Jurkat, Clone E6-1 (cell line): ENCODE data around the gene PROM1.
A peak's percentile ranks its signal among the peaks of the same experiment; 100 is the strongest.

Experiments used
- DNase-seq: peaks from one replicate; pipeline ENCODE4 v3.0.0-alpha.2; 2011; ENCODE audit warnings: low read depth, low spot score
- H3K4me3 ChIP-seq: 2 replicates; pipeline ENCODE4 v1.5.1; 2011; ENCODE audit warnings: mild to moderate bottlenecking, low read length, control low read depth, moderate library complexity

PROM1 gene

DNA sequence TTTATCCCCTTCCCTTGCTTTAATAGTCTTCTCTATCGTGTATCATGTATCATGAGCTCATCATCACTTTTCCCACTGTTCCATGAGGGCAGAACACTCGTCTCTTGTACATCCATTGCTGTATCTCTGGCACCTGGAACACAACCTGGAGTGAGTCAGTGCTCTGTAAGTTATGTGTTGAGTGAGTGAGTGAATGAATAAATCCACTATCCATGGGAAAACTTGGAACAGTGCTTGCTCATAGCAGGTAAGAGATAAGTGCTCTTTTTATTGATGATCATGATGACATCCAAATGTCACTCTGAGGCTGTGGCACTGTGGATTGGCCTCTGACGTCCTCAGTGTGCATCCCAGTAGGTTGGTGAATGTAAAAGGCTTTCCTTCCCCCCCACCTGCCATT, 149.6 kb downstream of the PROM1 start:
- H3K4me3 ChIP-seq, result no peak overlapping the region
- DNase-seq, result no peak

DNA sequence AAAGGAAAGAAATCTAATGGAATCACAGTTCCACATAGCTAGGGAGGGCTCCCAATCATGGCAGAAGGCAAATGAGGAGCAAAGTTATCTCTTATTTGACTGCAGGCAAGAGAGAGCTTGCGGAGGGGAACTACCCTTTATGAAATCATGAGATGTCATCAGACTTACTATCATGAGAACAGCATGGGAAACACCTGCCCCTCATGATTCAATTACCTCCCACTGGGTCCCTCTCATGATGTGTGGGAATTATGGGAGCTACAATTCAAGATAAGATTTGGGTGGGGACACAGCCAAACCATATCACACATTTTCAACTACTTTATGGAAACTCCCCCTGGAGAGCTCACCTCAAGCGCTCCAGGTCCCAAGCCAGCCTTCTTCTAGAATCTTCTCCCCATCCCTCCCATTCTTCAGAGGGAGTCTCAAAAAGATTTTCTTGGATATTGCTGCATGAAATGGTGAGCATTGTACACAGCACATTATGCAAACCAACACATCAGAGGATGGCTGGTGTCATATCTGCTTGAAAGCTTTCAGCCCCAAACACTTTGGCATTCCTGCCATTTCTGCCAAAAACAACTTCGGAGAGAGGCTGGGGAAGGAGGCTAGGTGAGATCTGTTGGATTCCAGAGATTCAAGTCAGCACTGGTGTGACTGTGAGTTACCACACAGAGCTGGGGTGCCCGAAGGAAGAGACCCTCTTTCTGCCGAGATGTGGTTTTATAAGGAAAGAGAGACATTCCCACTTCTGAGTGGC, 152.2 kb downstream of the PROM1 start:
- DNase-seq, result no peak
- no peak overlapping the region for H3K4me3 ChIP-seq

GRCh38 chr4:15930314-15930713, 153.5 kb downstream of the PROM1 start:
- peak; percentile 9 for DNase-seq
- H3K4me3 ChIP-seq, result no peak overlapping the region

DNA sequence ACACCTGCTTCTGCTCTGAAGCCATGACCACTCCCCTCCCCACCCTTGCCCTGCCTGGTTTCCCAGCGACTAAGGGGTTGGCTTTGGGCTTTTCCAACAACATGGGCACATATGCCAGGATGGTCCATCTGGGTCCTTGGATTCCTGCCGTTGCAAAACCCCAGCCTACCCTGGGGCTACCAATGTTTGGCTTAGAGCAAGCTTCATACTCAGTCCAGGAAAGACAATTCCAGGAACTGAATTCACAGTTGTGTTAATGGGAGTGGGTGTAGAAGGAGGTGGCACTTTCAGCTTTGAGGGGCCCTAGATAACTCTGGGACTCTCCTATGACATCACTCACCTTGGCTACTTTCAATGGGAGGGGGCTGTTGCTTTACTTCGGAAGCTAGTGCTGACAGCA, 154.3 kb downstream of the PROM1 start:
- no peak overlapping the region for H3K4me3 ChIP-seq
- DNase-seq, result no peak

- DNase-seq, result no peak
- H3K4me3 ChIP-seq, result no peak overlapping the region
These were observed 154.9 kb downstream of the PROM1 start for GRCh38 chr4:15928883-15929282.

GRCh38 chr4:15926486-15926885, 157.3 kb downstream of the PROM1 start:
- H3K4me3 ChIP-seq, result no peak overlapping the region

GRCh38 chr4:15925830-15926229, 158.0 kb downstream of the PROM1 start:
- no peak for DNase-seq
- H3K4me3 ChIP-seq, result no peak overlapping the region

More at GRCh38 chr4:15926486-15926885, 157.3 kb downstream of the PROM1 start:
- DNase-seq, result no peak

GRCh38 chr4:15921592-15921932, 162.3 kb downstream of the PROM1 start:
- DNase-seq, result no peak
- H3K4me3 ChIP-seq, result no peak overlapping the region

GRCh38 chr4:15920723-15921591, 162.9 kb downstream of the PROM1 start:
- H3K4me3 ChIP-seq, result no peak overlapping the region
- no peak for DNase-seq

GRCh38 chr4:15918484-15919129, 165.2 kb downstream of the PROM1 start:
- no peak overlapping the region for H3K4me3 ChIP-seq
- DNase-seq, result no peak
